PC-9 (cell line): ENCODE results near the gene GAR1. TPM values are rescaled to one million over a fixed set of nuclear protein-coding genes. Genes with fewer than 3 reads are reported as not detected.

Experiments
- BruUV-seq: library from RNA; stranded (reverse); fragments of 400-500 nt; replicated peaks from 2 replicates; lab custom pipeline; 2021; lab: Mats Ljungman, UMichigan
- CTCF ChIA-PET: fragments of 300-600 bp; sonication (Branson Sonifier 250); formaldehyde crosslinking; loops from one replicate; lab custom pipeline; 2022; ENCODE audit warnings: antibody characterized with exemption; lab: Charles Lee
- POLR2A ChIA-PET: fragments of 300-600 bp; sonication (Branson Sonifier 250); formaldehyde crosslinking; loops from one replicate; lab custom pipeline; 2022; ENCODE audit warnings: antibody characterized with exemption; ENCODE audit not compliant: unreplicated experiment; lab: Charles Lee
- DNase-seq, 2 experiments: peaks; one replicate each; pipeline versions ENCODE4 v3.0.0 to v3.0.0-alpha.2; 2015 to 2022; ENCODE audit warnings: mixed read lengths in 1 of 2
- H2AFZ ChIP-seq: fragments of 200-600 bp; sonication (generic); 2 replicates; pipeline ENCODE4 v1.8.1; 2017; ENCODE audit warnings: antibody characterized with exemption
- H3F3A ChIP-seq: fragments of 200-600 bp; sonication (generic); 2 replicates; pipeline ENCODE4 v1.8.1; 2017; ENCODE audit warnings: antibody characterized with exemption, mild to moderate bottlenecking, low read depth; ENCODE audit not compliant: insufficient read depth
- H3K27ac ChIP-seq: fragments of 200-600 bp; sonication (generic); 2 replicates; pipeline ENCODE4 v1.6.1; 2016; ENCODE audit warnings: mixed run types
- H3K27me3 ChIP-seq: fragments of 200-600 bp; sonication (generic); 2 replicates; pipeline ENCODE4 v1.6.1; 2016; ENCODE audit warnings: low read depth, mixed run types; ENCODE audit not compliant: insufficient read depth
- H3K36me3 ChIP-seq: fragments of 200-600 bp; sonication (generic); 2 replicates; pipeline ENCODE4 v1.6.1; 2016; ENCODE audit warnings: low read depth, mixed run types
- H3K4me1 ChIP-seq: fragments of 200-600 bp; sonication (generic); replicated peaks from 2 replicates; pipeline ENCODE4 v1.6.1; 2016; ENCODE audit warnings: mixed run types; ENCODE audit not compliant: insufficient read depth
- H3K4me2 ChIP-seq: fragments of 200-600 bp; sonication (generic); 2 replicates; pipeline ENCODE4 v1.6.1; 2017; ENCODE audit warnings: mixed run types
- H3K4me3 ChIP-seq: fragments of 200-600 bp; sonication (generic); 2 replicates; pipeline ENCODE4 v1.6.1; 2016; ENCODE audit warnings: mixed run types
- H3K79me2 ChIP-seq: fragments of 200-600 bp; sonication (generic); 2 replicates; pipeline ENCODE4 v1.6.1; 2017; ENCODE audit warnings: low read depth, mixed run types
- H3K9me2 ChIP-seq: fragments of 200-600 bp; sonication (generic); 2 replicates; pipeline ENCODE4 v1.8.1; 2017; ENCODE audit warnings: mild to moderate bottlenecking; ENCODE audit not compliant: insufficient read depth
- H3K9me3 ChIP-seq: fragments of 200-600 bp; sonication (generic); 2 replicates; pipeline ENCODE4 v1.8.1; 2016; ENCODE audit warnings: low read depth; ENCODE audit not compliant: insufficient read depth
- H4K20me1 ChIP-seq: fragments of 200-600 bp; sonication (generic); 2 replicates; pipeline ENCODE4 v1.8.1; 2017; ENCODE audit not compliant: insufficient read depth
- CTCF ChIP-seq: fragments of 200-600 bp; sonication (generic); conservative IDR thresholded peaks from 2 replicates; pipeline ENCODE4 v1.6.1; 2017; ENCODE audit warnings: mixed run types, antibody characterized with exemption, mild to moderate bottlenecking, moderate library complexity
- EZH2 ChIP-seq: fragments of 200-600 bp; sonication (generic); IDR thresholded peaks from 2 replicates; pipeline ENCODE4 v1.8.0; 2017; ENCODE audit warnings: antibody characterized with exemption, low read depth
- intact Hi-C: fragments of 100-400 bp; cut with micrococcal nuclease; formaldehyde crosslinking; loops from one replicate; pipeline ENCODE4 v1.10.0; 2022; ENCODE audit not compliant: unreplicated experiment
- total RNA-seq: library from RNA; stranded (reverse); gene quantifications from 2 replicates; pipeline ENCODE4 v1.2.3, GENCODE V29; 2021

Gene GAR1
- total RNA-seq, 1 experiment from 2014 or later: 16.0 TPM

DNA sequence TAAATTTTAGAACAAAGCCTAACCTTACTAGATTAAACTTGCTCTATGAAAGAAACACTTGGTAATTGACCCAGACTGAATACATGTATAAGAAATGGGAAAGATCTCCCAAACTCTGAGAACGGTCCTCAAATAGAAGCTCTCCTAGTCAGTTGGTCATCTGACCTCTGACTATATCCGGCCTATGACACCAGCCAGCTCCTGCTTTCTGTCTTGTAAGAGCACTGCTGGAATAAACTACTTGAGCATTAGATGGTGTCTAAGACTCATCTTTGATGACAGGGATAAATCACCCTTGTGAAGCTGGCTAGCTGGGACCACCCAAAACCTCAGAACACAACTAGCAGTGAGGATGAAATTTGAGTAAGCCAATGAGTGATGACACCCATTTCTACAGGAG lies 56.5 kb downstream of the GAR1 start:
- POLR2A ChIA-PET: no interaction called here
- intact Hi-C loops: no loop called here
- no peaks in the 10 kb centered on the region for H3F3A ChIP-seq
- no peak overlapping the region for H3K4me3 ChIP-seq
- H3K27ac ChIP-seq: no peak overlapping the region
- H3K4me2 ChIP-seq: no peak overlapping the region
- no peaks in the 10 kb centered on the region for H3K4me1 ChIP-seq
- no peaks in the 10 kb centered on the region for H4K20me1 ChIP-seq
- BruUV-seq: no TSS peak
- H3K27me3 ChIP-seq: no peaks in the 10 kb centered on the region
- no peaks in the 10 kb centered on the region for H3K9me3 ChIP-seq
- no peak overlapping the region for H2AFZ ChIP-seq
- no peak for DNase-seq
- no peaks in the 10 kb centered on the region for H3K79me2 ChIP-seq
- no peaks in the 10 kb centered on the region for H3K9me2 ChIP-seq
- no peaks in the 10 kb centered on the region for H3K36me3 ChIP-seq
- TF ChIP-seq CTCF (no peak), EZH2 (no peak)
- CTCF ChIA-PET: interaction anchor here (0.6 kb wide), 1 partner anchor 1300 kb away, joined by 5 read pairs; no protein-coding TSS in a partner anchor

DNA sequence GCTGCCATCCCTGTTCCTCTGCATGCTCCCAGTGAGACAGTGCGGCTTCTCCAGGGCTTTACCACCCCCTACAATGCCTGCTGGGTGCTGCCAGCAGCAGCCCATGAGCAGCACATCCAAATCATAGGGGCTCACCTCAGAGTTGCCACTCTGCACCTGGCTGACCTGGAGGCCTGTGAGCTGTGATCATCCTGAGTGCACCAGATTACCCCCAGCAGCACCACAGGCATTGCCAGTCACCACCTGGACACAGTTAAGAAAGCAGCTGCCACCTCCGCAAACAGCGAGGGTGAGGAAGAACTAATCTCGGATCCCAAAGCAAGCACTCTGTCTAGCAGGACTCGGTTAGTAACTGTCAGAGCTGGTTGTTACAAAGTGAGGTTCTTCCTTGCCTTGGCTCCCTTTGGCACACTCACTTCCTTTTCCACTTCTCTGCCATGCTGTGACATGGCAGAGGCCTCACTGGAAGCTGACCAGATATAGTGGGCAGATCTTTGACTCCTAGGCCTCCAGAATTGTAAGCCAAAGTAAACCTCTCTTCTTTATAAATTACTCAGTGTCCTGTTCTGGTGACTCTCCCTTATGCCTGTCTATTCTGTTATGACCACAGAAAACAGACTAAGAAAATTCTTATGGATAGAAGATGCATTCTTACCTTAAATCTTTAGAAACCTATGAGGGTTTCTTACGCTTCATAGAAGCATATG lies 57.5 kb downstream of the GAR1 start:
- H3K4me2 ChIP-seq: no peak overlapping the region
- intact Hi-C loops: no loop called here
- CTCF ChIA-PET: no interaction called here

GRCh38 chr4:109873791-109874514 lies 58.4 kb downstream of the GAR1 start:
- TF ChIP-seq EZH2 (no peak), CTCF (no peak)

More for the DNA sequence above, 57.5 kb downstream of the GAR1 start:
- Histone ChIP-seq H3K4me1 (no peaks in the 10 kb centered on the region), H3K27ac (no peak overlapping the region), H3K36me3 (no peaks in the 10 kb centered on the region), H3K9me3 (no peaks in the 10 kb centered on the region), H3K9me2 (no peaks in the 10 kb centered on the region), H4K20me1 (no peaks in the 10 kb centered on the region), H3K4me3 (no peak overlapping the region), H3K27me3 (no peaks in the 10 kb centered on the region), H2AFZ (no peak overlapping the region), H3K79me2 (no peaks in the 10 kb centered on the region), H3F3A (no peaks in the 10 kb centered on the region)
- no peak for TF ChIP-seq CTCF
- no peak for TF ChIP-seq EZH2
- POLR2A ChIA-PET: no interaction called here
- no peak for DNase-seq
- BruUV-seq: no TSS peak

More at GRCh38 chr4:109873791-109874514, 58.4 kb downstream of the GAR1 start:
- Histone ChIP-seq H3K27ac (no peak overlapping the region), H3K9me3 (no peaks in the 10 kb centered on the region), H3K4me1 (no peaks in the 10 kb centered on the region), H4K20me1 (no peaks in the 10 kb centered on the region), H3K36me3 (no peaks in the 10 kb centered on the region), H3K9me2 (no peaks in the 10 kb centered on the region), H3K4me3 (no peak overlapping the region), H3K79me2 (no peaks in the 10 kb centered on the region), H3K27me3 (no peaks in the 10 kb centered on the region), H2AFZ (no peak overlapping the region), H3F3A (no peaks in the 10 kb centered on the region), H3K4me2 (no peak overlapping the region)
- intact Hi-C loops: no loop called here
- BruUV-seq: no TSS peak
- POLR2A ChIA-PET: no interaction called here
- CTCF ChIA-PET: no interaction called here
- no peak for DNase-seq

Other genes starting within 250 kb of the GAR1 start
- 22.3 and 22.4 TPM in 2 replicates for gene CASP6, start 112.3 kb upstream of the GAR1 start, total RNA-seq
- 30.8 and 36.3 TPM in 2 replicates for gene PLA2G12A, start 85.7 kb upstream of the GAR1 start, total RNA-seq
- 1.6 and 2.2 TPM in 2 replicates for gene CFI, start 13.8 kb upstream of the GAR1 start, total RNA-seq
- 0.24 TPM in 1 of 2 replicates, not detected in the other for gene RRH, start 12.2 kb downstream of the GAR1 start, total RNA-seq
- not detected in 2 replicates for gene LRIT3, start 32.3 kb downstream of the GAR1 start, total RNA-seq
- gene EGF, start 97.1 kb downstream of the GAR1 start, total RNA-seq: 19.6 and 20.4 TPM in 2 replicates